HG03175 (cell line): ENCODE data around the gene EHBP1.

Experiments
- ATAC-seq: cut with Tn5 transposase; IDR thresholded peaks from one replicate; pipeline ENCODE4 v1.9.1; 2021; ENCODE audit warnings: mild to moderate bottlenecking, moderate library complexity; ENCODE audit not compliant: unreplicated experiment

Gene EHBP1

DNA sequence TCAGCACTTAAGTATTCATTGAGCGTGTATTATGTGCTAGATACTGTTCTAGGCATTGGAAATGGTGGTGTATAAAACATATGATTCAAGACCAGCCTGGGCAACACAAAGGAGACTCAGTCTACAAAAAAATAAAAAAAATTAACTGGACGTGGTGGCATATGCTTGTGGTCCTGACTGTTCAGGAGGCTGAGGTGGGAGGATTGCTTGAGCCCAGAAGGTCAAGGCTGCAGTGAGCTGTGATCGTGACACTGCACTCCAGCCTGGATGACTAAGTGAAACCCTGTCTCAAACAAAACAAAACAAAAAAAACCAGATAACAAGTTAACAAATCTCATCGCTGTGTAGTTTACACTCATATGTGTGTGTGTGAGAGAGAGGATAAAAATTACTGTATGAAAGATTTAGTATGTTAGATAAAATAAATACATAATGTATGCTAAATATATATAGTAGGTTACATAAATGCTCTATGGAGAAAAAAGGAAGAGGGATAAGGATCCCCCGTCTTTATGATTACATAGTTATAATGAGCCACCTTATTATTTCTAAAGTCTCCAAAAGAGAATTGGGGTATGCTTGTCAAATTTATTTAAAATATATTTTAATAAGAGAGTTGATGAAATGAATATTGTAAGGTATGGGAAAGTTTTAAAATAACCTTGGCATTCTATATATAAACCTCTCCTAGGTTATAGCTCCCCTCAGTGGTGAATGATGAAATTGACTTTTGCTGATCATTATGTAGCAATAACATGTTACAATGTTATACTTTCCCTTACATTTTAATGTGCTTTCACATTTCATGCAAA is 69.2 kb downstream of the EHBP1 start:
- no peak for ATAC-seq

DNA sequence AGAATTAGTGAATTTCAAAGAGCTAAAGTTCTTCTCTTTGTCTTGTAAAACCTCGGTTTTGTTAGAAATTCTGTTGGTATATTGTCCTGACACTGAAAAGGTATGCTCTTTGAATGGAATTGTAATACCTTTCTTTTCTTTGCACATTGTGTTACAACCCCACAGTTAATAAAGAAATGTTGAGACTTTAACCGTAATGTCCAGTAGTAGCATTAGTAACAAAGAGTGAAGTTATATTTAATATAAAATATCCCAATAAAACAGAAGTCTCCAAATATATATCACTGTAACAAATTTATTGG is 69.8 kb downstream of the EHBP1 start:
- no peak for ATAC-seq

DNA sequence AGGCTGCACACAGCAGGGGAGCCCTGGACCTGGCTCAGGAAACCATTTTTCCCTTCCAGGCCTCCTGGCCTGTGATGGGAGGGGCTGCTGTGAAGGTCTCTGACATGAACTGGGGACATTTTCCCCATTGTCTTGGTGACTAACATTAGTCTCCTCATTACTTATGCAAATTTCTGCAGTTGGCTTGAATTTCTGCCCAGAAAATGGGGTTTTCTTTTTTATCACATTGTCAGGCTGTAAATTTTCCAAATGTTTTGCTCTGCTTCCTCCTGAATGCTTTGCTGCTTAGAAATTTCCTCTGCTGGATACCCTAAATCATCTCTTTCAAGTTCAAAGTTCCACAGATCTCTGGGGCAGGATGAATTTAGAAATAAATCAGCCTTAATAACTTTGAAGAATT is 78.2 kb downstream of the EHBP1 start:
- ATAC-seq = no peak

DNA sequence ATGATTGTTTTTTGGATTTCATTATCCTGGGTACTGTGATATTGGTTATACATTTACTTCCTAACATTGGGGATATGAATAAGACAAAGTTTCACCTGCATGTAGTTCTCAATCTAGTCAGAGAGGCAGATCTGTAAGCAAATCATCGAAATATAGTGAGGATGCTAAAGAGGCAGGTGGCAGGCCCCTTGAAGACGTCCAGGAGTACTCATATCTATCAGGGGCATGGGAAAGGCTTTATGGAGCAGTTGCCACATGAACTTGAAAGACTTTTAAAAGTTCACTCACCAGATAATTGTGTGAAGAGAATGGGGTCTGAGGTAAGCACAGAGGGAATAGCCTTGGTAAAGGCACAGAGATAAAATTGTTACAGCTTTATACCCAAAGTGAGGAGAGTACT is 78.8 kb downstream of the EHBP1 start:
- ATAC-seq = no peak

DNA sequence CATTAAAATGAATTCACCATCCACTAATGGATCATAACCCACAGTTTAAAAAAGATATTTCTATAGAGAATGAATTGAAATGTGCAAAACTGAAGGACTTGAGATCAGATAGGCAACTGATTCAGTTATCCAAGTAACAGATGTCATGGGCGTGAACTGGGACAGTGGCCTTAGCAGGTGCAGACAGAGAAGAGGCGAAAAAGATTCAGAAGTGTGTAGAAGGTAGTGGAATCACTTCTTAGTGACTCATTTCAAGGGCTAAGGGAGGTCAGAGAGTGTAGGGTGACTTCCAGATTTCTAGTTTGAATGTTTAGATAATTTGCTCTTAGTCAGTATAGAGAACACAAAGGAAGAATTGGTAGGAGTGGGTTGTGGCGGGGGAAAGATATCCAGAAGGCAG is 79.7 kb downstream of the EHBP1 start:
- ATAC-seq = peak; percentile 54

DNA sequence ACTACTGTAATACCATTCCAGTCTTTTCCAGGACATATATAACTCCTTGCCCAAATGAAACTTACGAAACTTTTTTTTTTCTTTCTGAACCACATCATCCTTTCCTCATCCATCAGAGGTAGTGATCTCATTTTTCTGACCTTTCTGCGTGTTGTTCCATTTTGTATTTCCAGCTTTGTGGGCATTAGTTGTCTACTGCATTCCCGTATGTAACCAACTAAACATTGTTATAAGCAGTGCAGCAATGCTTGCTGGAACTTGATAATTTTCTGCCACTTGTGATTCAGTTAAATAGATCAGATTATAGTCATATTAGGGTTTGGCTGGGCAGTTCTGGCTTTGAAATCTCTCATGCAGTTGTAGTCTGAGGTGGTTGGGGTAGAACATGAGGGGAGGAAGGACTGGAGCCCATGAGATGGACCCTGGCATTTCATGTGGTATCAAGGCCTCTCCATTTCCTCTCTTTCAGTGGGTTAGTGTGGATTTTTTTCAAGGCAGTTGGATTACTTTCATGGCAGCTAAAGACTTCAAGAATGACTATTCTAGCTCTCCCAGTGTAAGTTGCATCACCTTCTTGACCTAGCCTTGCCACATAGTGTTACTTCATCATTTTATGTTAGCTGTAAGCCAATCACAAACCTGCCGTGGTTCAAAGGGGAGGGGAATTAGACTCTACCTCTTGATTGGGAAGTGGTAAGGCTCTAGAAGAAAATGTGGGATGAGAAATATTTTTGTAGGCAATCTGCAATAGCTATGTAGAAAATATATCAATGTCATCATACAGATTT is 80.5 kb downstream of the EHBP1 start:
- ATAC-seq = no peak

DNA sequence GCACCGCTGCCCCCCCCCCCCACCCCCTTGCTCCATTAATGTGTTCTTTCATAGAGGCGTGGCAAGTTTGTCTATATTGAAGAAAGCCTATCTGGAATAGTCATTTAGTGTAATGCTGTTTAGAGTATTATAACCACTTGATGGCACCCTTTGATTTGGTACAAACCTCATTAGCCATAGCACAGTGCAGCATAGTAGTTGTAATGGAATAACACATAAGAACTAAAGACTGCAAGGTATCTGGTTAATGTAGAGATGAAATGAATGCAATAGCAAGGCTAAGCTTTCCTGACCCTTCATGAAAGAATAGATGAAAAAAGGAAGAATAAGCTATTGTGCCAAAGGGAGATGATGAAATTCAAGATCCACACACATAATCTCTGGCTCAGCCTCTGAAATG is 81.9 kb downstream of the EHBP1 start:
- ATAC-seq = peak; percentile 55

DNA sequence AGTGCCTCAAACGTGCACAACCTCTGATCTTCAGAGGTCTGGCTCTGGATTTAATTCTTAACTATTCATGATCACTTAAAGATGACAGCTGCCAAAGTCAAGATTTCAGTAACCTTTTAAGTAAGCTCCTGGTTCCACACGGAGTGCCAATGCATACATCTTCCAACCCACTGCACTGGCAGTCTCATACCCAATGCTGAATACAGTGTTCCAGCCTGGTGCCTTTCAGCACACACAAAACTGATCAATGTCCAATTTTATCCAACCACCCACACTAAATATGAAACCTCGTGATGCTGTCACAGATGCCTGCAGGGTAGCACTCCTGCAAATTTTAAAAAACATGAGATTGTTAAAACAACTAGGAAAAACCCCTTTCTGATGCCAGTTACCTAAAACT is 84.0 kb downstream of the EHBP1 start:
- ATAC-seq = no peak

DNA sequence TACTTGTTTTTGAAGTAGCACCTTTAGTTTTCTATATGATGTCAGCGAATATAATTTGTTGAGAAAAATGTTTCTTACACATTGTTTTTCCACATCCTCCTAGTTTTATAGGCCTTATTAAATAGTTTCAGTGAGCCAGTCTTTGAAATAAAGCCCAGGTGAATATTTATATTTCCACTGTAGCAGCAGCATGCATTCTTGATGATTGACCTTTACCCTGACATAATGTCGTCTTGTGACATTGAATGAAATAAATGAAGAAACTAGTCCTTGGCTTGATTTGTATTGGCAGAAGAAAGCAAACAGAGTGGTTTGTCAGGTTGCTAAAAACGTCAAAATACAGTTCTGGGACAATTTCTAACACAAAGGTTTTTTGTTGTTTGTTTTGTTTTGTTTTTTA is 84.4 kb downstream of the EHBP1 start:
- ATAC-seq = no peak

DNA sequence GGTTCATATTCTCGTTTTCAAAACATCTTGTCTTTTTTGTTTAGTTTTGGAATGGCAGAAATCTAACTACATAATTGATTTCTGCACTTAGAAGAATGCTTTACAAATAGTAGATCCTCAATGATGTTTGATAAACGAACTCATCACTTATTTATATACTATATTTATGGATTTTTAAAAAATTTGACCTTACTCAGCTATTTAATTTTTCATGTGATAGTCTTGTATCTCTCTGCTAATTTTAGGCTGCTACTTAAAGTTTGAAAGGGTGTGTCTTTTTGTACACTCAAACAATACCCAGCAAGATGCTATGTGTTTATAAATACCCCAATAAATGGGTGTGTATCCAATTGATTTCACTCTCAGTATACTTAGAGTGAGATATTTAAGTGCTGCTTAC is 86.9 kb downstream of the EHBP1 start:
- ATAC-seq = no peak

DNA sequence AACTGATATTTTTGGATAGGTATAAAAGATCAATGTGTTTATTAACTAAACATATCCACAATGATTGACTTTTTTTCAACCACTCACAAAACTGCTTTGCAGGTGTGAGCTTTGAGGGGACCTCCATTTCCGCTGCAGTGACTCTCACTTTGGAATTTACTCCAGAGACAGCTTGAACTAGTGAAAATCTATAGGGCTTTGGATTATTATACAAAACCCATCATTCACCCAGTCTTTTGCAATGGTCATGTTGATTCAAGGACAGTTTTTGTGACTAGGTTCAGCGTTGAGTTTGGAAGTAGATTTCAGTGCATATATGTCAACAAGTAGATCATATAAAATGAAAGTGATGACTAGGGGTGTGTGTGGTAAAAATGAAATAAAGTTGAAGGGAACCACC is 87.7 kb downstream of the EHBP1 start:
- ATAC-seq = no peak

DNA sequence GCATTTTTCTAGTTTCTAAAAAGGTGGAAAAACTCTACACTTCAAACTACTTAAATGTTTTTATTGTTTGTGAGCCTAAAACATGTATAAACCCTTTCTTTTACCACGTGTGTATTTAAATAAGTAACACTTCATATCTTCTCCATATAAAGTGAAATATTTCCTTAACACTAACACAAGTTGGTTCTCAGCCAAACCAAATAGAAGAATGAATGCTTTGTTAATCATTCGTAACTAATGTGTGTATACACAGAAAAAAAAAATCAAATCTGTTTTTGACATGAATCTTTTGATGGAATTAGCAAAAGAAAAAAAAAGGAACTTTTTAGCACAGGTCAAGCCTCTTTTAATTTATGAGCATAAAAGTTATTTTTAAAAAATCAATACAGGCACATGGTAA is 89.3 kb downstream of the EHBP1 start:
- ATAC-seq = no peak

DNA sequence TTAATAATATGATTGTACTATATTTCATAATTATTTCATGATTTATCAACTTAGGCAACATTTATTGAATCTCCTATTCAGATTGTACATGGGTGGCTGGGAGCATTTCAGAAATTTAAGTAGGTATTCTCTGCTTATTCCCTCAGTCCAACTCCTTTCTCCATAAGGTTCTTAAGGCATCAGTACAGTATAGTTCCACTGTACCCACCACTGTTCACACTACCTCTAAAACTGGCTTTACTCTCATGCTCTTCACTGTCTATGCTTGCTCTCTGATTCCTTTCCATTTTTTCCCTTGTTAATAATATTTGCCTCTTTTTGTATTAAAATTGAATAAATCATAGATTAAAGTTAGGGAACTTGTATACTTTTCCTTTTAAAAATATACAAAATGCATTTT is 89.8 kb downstream of the EHBP1 start:
- ATAC-seq = no peak

DNA sequence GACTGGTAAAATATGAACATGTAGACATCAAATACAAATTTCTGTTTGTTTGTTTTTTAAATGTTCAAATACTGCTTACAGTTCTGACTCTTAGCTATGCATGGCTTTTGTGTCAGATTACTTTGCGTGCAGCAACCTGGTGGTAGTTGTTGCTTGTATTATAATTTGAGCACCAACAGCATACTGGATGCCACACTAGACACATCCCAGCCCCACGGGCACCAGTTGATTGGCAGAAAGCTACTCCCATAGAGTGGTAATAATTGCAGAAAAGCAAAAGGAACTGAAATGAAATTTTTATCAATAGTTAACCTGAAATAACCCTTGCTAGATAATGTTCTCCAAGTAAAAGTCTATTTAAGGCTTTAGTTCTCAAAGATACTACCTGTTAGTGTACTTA is 91.6 kb downstream of the EHBP1 start:
- ATAC-seq = no peak

DNA sequence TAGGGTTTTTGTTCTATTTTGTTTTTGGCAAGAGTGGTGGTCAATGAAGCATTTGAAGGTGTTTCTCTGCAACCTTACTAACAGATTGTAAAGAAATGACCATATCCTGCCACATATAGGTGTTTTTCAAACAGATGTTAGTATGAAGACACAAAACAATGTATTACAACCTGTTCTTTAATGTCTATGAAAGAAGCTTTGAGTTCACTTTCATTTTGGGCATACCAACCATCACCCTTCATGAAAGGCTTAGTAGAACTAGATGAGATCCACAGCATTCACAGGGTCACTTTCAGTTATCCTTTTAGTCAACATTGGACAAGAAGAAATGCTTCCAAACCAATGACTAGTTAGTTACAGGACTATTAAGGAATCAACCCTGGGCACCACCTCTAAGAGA is 95.1 kb downstream of the EHBP1 start:
- ATAC-seq = peak; percentile 72

DNA sequence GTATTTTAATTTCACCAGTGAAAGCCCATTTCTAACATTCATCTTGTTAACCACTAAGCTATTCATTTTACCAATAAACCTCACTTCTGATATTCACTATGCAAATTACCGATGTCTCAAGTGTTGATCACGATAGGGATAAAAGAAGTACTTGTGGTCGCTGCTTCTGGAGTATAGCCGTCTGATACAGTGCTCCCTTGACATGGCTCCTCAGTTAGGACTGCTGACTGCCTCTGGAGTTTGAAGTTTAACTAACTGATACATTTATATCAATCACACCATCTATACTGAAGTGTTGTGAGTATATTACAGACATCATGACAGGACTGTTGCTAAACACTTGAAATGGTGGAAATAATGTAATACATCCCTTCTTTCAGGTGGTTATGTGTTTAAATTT is 95.6 kb downstream of the EHBP1 start:
- no peak for ATAC-seq

DNA sequence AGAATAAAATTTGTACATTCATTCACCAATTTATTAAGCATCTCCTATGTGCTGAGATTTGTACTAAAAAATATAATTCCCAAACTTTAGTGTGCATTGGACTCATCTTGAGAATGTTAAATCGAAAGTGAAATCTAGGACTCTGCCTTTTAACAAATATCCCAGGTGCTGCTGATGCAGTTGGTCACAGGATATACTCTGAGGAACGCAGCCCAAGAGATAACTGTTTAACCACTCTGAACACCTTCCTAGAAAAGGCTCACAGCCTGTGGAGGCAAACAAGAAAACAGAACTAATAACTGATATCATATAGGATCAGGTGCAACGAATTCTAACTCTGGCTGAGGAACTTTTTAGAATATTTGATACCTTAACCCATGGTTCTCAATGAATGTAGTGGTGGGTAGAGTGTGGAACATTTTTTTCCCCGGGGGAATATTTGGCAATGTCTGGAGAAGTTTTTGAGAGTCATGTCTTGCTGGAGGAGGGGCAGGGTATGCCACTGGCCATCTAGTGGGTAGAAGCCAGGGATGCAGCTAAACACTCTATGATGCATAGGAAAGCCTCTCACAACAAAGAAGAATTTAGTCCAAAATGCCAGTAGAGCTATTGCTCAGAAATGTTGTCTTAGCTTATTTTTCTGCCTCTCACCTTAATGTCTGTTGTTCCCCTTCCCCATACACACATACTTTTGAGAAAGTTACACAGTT is 96.5 kb downstream of the EHBP1 start:
- no peak for ATAC-seq

DNA sequence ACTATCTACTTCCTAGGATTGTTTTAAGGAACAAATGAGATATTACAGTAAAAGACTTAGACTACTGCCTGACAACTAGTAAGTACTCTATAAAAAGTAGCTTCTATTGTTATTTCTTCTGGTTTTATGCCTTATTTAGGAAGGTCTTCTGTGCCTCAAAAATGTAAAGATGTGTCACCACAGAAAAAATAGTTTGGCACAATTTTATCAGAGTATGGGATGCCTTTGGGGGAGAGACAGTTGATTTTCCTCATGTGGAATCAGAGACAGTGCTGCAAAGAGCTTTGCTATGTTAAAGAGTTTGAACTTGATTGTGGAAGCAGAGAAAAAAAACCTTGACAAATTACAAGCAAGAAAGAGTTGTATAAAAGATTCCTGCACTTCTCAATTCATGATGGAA is 98.4 kb downstream of the EHBP1 start:
- ATAC-seq = no peak

DNA sequence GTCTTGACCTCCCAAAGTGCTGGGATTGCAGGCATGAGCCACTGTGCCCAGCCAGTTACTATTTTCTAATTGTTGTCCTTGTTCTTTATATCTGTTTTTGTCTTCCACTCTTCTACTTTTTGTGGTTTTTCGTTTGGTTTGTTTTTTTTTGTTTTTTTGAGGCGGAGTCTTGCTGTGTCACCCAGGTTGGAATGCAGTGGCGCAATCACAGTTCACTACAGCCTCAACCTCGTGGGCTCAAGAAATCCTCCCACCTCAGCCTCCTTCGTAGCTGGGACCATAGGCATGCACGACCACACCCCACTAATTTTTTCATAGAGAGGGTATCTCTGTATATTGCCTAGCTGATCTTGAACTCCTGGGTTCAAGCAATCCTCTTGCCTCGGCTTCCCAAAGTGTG is 100.7 kb downstream of the EHBP1 start:
- ATAC-seq = no peak

DNA sequence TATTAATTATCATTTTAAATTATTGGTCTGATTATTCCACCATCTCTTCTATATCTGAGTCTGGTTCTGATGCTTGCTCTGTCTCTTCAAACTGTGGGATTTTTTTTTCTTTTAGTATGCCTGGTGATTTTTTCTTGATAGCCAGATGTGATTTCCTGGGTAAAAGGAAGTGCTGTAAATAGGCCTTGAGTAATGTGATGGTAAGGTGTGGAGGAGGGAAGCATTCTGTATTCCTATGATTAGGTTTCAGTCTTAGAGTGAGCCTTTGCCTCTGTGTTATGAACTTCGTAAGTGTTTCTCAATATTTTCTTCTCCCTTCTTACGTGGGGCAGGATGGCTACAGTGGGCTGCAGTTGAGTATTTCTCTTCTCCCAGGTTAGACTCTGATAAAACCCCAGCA is 103.0 kb downstream of the EHBP1 start:
- ATAC-seq = no peak

DNA sequence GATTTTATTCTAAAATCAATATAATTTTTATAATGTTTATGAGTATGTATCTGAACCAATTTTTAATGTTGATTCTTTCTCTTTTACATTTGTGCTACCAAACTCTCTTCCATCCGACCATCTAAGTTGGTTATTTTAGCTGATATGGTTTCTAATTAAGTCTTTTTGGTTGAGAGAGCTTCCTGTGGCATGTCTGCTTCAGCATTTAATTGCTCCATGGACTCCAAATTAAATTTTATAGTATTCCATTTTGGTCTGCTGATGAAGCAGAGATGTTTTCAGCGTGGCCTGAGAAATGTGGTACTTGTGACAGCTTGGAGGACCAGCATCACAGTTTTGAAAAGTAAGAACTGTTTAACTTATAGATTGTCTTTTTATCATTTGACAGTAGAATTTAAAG is 105.6 kb downstream of the EHBP1 start:
- no peak for ATAC-seq

DNA sequence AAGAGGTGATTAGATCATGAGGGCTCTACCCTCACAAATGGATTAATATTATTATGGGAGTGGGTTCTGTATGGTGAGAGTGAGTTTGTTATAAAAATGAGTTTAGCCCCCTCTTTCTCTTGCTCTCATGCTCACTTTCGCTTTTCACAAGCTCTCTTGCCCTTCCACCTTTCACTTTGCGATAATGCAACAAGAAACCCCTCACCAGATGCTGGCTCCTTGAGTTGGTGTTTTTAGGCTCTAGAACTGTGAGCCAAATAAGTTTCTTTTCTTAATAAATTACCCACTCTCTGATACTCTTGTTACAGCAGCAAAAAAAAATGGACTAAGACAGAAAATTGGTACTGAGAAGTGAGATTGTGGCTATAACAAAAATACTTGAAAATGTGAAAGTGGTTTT is 106.5 kb downstream of the EHBP1 start:
- no peak for ATAC-seq
